Hepatic stellate cell (primary cell): Measurements from ENCODE around the gene IL11RA.

Experiments
- DNase-seq: peaks from one replicate; pipeline ENCODE4 v3.0.0; 2011; ENCODE audit warnings: low spot score

IL11RA gene

DNA sequence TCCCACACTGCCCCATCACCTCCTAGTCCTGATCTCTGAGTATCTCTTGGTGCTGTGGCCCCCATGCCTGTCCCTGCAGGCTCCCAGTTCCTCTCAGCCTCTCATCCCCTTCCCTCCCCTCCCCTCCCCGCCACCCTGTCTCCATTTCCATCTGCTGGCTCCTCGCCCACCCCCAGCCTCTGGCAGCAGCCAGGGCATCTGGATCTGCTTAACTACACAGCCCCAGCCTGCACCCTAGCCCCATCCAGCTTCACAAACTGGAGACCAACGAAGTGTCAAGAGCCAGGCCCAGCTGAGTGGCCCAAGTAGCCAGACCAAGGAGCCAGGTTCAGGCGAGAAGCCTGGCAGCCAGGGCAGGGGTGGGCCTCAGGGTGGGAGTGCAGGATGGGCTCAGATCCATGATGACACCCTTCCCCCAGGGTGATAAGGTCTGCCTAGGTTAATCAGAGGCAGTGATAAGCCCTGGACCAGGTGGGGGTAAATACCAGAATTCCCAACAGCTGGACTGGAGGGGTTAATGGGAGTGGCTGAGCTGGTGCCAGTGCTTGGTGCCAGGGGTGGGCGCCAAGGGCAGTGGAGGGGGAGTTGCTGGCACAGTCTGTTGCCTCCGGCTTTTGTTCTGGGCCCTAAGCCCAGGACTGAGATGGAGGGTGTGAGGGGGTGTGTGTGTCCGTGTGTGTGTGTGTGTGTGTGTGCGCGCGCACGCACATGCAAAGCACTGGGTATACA, 2.5 kb downstream of the IL11RA start:
- no peak for DNase-seq

DNA sequence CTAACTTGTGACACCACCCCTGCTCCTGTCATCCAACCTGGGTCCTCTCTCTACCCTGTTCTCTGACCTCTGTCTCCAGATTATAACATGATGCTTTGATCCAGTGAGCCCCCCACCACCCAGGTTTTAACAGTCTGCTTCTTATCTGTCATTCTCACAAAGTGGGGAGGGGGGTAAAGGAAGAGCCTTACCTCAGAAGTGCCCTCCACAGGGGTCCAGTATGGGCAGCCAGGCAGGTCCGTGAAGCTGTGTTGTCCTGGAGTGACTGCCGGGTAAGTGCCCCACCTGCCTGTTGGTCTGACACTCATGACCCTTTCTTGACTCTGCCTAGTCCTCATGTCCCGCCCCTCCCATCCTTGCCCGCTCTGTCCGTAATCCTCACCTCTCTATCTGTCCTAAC, 3.4 kb downstream of the IL11RA start:
- no peak for DNase-seq

DNA sequence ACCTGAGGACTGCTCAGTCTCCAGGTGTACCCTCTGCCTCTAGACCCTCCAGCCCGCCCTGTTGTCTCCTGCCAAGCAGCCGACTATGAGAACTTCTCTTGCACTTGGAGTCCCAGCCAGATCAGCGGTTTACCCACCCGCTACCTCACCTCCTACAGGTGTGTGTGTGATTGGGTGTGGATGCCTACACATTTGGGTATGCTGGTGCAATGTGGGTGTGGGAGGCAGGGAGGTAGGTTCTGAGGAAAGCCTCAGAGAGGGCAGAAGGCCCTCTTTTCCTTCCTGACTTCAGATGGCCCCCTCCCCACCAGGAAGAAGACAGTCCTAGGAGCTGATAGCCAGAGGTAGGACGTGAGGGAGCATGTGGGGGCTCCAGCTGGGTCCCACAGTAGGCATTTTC, 5.0 kb downstream of the IL11RA start:
- no peak for DNase-seq

DNA sequence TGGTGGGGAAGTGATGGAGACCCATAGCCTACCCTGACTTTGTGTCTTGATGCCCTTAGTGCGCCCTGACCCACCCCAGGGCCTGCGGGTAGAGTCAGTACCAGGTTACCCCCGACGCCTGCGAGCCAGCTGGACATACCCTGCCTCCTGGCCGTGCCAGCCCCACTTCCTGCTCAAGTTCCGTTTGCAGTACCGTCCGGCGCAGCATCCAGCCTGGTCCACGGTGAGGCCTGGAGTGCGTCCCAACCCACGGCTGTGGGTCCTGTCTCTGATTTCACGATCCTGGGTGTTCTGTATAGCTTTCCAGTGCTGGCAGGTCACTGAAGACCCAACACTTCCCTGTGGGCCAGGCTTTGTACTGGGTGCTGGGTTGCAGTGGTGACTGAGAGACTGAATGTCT, 6.5 kb downstream of the IL11RA start:
- no peak for DNase-seq

DNA sequence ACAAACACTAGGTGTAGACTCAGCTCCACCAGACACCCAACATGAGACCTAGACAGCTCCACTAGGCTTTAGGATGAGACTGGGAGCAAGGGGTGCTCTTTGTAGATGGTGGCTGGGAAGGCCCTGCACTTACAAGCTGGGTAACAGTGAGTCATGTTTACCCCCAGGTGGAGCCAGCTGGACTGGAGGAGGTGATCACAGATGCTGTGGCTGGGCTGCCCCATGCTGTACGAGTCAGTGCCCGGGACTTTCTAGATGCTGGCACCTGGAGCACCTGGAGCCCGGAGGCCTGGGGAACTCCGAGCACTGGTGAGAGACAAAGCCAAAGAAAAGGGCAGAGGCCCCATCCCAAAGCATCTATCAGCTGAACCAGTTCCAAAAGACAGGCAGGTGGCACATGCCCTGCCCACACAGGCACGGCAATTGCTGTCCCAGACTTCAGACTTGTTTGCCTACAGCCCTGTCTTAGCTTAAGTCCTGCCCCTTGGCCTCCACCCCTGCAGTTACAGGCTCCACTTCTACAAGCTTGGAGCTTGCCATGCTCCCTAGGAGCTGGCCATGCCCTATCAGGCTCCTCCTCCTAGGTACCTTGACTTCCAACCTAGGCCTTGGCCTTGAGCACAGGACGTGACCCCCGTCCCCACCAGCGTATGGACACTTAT, 7.7 kb downstream of the IL11RA start:
- no peak for DNase-seq

DNA sequence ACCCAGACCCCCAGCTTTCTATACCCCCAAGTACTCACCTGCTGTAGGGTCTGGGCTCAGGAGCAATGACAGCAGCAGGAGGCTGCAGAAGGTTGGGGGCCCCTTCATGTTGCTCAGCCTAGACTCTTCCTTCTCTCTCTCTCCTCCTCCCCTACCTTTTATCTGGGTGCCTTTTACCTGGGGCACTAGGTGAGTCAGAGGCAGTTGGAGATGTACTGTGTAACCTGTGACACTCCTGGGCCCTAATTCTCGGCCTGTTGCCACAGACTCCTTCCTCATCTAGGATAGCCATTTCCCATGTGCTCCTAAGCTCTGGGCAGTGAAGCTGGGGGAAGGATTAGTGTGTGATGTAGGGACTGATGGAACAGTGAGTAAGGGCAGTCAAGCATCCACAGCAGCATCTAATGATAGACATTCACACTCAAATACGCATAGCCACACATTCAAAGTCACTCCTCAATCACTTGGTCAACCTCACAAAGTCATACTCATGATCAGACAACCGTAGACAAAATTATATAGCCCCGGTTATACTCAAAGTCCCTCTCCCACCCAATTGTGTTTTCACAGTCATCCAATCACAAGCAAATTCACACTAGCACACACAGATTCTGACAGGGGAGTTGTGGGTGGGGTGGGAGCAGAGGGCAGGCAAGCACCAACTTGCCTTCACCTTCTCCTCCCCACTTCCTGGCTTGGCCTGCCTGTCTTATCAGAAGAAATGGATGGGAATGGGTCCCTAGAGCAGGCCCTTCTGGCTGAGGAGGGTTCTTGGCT, 10.7 kb downstream of the IL11RA start, which contains the start of gene CCL27:
CCL27 (minus strand) TSS at position 132 of the 777 bp plus-strand sequence; CDS start at position 108, 24 bp downstream.
- no peak for DNase-seq

DNA sequence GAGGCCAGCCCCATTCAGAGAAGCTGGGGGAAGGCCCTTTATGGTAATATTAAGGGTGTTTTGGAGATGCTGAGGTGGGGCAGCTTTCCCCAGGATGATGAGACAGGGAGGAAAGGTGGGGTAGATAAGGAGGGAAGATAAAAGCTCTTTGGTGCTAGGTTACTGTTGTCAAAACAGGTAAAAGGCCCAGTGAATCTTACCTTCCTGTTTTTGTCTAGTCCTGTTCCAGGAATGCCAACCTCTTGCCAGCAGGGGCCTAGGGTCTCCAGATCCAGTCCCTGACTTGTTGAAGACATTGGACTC, 11.3 kb downstream of the IL11RA start:
- no peak for DNase-seq

DNA sequence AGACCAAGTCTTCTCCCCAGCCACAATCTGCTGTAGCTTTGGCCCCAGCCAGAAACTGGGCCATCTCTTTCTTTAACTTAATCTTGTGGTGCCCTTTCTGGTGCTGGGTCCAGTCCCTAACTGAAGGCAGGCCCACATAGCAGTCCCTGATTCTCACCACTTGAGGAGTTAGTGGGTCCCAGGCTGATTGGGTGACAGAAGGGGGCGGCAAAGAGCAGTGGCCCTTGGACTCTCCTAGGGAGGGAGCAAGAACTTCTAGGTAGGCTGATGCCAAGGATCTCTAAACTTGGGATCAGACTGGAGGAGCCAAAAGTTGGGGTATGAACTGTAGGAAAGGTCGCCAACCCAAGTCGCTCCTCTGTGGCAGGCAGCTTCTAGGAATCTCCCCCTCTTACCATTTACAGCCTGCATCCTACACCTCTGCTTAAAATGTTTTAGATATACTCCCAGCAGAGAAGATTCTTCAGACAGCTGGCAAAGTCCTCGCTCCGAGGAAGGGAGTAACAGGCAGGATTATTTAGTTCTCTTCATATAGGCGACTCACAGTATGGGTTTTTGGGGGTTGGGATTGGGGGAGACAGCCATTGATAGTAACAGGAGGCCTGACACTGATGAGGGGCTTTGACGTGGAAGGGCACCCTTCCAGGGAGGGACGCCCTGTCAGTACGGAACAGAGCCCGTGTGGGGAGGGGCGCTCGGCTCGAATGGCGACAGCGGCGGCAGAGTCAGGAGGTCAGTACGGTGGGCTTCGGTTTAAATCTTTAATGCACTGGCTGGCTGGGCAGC, 12.5 kb downstream of the IL11RA start:
- peak; percentile 81 for DNase-seq

DNA sequence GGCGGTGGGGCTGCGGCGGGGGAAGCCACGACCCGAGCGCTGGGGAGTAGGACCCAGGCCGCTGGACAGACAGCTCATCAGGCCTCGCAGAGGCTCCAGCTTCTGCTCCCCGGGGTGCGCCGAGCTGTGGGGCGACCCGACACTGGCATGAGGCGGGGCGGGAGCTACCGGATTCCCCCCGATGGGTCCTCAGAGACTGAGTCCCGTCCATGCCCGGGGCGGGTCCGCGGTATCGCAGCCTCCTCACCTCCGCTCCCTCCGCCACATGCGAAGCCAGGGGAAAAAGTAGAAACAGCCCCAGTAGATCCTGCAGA, 13.0 kb downstream of the IL11RA start:
- no peak for DNase-seq

DNA sequence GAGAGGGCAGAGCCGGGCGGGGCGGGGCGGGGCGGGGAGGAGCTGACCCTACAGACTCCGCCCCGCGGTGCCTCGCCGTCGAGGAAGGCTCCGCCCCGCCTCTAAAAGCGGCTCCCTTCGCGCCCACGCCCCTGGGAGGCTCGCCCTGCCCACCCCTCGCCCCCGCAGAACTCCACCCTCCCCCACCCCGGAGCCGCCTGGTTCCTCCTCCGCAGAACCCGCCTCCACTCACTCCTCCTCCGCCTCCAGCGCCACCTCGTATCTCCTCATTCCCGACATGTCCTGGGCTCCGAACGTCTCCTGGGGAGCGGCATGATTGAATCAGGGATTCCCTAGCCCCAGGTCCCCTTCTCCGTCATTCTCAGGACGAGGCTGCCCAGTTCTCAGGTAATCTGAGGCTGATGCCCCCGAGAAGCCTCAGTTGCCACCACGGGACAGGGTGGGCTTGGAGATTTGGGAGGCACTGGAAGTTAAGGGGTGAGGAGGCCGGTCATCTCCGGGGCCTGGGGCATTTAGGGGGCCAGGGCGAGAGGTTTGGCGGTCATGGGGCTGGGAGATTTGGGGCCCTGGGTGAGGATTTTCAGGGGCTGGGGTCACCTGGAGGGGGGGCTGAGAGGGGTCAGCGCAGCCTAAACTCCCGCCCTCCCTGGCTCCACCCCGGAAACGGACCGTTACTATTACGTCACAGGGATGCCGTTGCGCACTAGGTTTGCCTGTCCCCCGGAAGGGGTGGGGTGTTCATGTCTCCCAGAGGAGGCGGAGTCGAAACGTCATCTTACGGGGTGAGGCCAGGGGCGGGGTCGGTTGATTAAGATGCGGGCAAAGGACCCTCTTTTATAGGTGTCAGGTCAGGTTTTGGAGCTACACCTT, 13.6 kb downstream of the IL11RA start:
- peak; percentile 97 for DNase-seq

DNA sequence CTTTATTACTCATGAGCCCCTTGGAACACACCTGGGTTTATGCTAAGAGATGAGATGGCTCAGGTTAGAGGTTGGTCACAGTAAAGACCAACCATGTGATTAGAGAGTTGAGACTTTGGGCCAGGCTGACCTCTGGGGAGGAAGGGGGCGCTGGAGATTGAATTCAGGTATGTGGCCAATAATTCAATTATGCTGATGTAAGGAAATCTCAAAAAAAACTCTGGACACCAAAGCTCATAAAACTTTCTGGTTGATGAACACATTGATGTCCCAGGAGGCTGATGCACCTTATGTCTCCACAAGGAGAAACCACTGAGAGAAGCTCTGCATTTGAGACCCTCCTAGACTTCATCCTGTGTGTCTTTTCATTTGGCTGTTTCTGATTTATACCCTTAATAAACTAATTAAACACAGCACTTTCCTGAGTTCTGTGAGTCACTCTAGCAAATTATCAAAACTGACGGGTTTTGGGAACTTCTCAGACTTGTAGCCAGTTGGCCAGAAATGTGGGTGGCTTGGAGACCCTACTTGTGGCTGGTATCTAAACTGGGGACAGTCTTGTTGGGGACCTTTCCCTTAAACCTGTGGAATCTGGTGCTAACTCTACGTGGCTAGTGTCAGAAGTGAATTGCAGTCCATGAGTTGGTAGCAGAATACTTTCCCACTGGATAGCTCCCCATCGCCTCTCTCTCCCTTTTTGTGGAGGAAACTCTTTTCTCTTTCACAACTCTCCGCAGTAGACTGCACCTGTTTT, 18.0 kb downstream of the IL11RA start:
- DNase-seq = no peak

DNA sequence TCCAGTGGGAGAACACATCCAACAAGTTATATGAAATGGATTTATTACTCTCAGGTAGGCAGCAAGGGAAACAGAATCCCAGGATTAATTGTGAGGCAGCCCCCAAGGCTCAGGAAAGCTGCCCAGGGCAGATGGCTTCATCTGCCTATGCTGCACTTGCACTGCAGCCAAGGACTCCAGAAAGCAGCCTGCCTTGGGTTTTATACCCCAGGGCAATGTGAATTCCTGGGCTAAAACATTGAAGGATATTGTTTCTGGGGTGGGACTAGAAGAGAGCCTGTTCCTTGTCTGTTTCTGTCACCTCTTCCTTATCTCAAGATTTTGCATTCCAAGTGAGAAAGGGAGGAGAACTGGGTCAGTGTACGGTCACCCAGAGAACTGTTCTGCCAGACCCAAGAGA, 19.3 kb downstream of the IL11RA start:
- DNase-seq = no peak

DNA sequence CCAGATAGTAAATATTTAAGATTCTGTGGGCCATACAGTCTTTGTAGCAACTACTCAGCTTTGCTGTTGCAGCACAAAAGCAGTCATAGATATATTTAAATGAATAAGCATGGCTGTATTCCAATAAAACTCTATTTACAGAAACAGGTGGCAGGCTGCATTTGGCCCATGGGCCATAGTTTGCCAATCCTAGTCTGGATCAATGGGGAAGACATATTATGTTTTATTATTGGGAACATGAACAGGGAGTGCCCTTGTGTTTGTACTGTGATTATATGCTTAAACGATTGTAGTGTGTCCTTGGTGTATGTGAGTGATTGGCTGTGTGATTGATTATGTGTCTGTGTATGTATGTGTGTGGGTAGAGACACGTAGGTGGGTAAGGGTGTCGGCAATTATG, 22.5 kb downstream of the IL11RA start:
- DNase-seq = no peak

DNA sequence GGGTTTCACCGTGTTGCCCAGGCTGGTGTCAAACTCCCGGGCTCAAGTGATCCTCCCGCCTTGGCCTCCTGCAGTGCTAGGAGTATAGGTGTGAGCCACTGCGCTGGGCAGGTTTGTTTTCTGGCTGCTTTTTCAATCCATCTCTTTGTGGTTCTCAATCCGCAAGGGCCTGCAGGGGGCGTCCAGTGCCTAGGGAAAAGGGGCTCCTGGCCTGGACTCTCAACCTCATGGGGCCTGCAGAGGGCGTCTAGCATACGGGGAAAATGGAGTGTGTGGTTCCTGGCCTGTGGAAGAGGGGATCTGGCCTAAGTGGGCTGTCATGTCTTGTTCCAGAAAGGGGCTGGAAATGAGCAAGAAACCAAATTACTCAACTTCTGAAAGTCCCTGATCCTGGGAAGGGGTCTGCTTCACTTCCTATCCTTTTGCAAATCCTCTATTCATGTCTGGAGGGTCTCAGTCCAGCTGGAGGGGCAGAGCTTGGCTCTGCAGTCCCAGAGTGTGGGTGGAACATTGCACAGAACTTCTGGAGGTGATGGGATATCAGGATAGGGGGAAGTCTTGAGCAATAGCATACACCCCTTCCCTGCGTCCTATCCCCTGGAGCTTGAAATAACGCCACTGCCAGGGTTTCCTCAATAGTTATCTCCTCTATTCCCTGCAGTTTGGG, 23.2 kb downstream of the IL11RA start:
- peak; percentile 67 for DNase-seq

DNA sequence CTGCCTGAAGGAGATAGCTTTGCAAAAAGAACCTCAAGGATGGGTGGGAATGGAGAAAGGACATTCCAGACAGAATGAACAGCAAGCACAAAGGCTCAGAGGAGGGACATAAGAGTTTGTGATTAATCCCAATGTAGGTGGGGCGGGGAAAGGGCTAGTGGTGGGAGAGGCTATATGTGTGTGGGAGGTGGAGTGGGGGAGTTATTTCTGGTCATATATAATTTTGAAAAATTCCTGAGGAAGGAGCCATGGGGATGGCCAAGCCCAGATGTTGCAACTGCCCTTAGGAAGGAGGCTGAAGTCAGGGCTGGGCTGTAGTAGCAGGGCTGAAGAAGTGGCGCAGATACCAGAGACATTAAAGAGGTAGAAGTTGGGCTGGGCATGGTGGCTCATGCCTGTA, 23.9 kb downstream of the IL11RA start:
- no peak for DNase-seq

DNA sequence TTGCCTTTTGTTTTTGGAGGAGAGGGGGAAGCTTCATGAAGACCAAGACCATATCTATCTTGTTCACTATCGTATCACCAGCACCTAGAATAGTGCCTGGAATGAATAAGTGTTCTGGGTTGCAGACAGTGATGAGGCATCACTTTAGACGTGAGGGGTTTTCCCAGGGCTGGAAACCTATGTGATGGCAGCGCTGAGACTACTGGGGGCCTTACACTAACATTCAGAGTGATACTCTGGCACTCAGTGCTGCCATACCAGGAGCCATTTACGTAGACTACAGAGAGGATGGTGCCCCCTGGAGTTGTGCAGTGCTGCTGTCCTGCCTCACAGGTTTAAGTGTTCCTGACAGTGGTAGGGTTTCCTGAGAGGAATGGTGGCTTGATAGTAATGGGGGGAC, 32.2 kb downstream of the IL11RA start:
- DNase-seq = no peak

DNA sequence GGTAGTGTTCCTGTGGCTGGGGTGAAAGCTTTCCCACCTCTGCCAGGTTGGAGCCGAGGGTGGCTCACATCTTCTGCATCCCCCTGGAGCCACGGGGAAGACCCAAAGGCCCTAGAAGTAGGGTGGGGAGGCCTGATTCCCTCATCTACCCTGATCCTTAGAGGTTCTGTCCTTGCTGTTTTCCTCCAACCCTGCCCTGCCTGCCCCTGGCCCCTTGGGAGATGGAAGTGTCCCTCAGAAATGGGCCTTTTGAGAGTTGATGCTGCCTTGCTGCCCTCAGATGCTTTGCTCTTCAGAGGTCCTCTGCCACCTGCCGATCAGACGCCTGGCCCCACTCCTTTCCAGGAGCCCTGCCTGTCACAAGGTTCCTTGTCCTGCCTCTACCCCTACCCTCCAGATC, 32.8 kb downstream of the IL11RA start:
- DNase-seq = no peak

DNA sequence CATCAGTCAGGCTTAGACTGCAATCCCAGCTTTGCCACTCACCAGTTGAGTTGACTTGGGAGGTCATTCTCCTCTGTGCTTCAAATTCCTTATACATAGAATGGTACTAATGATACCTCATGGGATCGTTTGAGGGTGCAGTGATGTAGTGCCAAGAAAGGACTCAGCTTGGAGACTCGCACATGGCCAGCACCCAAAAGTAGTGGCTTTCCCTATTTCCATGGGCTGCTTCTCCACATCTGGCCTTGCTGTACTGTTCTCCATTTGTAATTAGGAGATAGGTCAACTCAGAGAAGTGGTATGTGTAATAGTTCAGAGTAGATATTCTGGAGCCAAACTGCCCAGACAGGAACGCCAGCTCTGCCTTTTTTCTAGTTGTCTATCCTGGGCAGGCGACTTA, 33.6 kb downstream of the IL11RA start:
- DNase-seq = no peak

DNA sequence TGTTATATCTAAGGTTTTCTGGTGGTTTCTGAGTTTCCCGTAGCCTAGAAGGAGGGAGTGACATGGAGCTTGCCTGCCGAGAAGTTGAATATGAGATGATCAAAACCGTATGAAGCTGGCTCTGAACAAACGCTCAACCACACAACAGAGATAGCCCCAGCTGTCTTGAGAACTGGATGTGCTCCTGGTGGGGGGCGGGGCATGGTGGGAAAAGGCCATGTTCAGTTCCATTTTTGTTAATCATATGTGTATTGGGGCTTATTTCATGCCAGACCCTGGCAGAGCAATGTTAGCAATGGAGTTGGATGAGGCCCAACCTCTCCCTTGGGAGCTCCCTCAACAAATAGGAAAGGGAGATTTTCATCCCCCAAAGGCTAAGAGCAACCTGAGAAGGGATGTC, 34.2 kb downstream of the IL11RA start:
- DNase-seq = no peak

DNA sequence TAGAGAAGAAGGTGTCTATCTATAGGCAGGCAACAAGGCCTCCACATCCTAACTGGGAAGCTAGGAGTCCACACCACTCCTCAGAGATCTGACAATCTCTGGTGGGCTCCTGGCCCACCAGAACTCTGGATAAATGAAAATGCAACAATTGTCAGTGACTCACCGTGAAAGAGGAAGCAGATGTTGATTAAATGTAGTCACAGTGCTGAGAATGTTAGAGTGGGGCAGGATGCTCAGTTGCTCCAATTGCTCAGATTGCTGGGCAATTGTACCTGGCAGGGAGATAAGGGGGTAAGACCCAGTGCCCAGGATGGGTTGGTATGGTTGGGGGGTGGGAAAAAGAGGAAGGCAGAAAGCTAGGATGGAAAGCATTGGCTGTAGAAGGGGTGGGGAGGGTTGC, 34.7 kb downstream of the IL11RA start:
- no peak for DNase-seq
